HG03095 (cell line): ENCODE measurements around the gene ZNF700.
"Not testable (repeated sequence)": the region's sequence is repeated elsewhere in the genome, so short reads cannot be mapped to it uniquely, and the experiment has no call there.

Source experiments
- ATAC-seq: cut with Tn5 transposase; IDR thresholded peaks from one replicate; pipeline ENCODE4 v1.9.1; 2021; ENCODE audit warnings: moderate library complexity; ENCODE audit not compliant: unreplicated experiment

ZNF700 gene

GRCh38 chr19:11987405-11988281 lies 62.7 kb downstream of the ZNF700 start:
- ATAC-seq = no peak

- no peak for ATAC-seq
Measured at GRCh38 chr19:11989112-11989456, 64.2 kb downstream of the ZNF700 start.

GRCh38 chr19:11991921-11992320 lies 67.0 kb downstream of the ZNF700 start:
- not testable (repeated sequence) for ATAC-seq

GRCh38 chr19:11995174-11995573 lies 70.3 kb downstream of the ZNF700 start:
- no peak for ATAC-seq
